Measurements from ENCODE around the gene PRKN. TPM values are rescaled to one million over a fixed set of nuclear protein-coding genes. Genes with fewer than 3 reads are reported as not detected.

Gene PRKN
- total and polyA plus RNA-seq, 2 donors (not counting 3 experiments of a cell fraction or from before 2014, with no cell fraction given) = 0.06 TPM; not detected in 1

DNA sequence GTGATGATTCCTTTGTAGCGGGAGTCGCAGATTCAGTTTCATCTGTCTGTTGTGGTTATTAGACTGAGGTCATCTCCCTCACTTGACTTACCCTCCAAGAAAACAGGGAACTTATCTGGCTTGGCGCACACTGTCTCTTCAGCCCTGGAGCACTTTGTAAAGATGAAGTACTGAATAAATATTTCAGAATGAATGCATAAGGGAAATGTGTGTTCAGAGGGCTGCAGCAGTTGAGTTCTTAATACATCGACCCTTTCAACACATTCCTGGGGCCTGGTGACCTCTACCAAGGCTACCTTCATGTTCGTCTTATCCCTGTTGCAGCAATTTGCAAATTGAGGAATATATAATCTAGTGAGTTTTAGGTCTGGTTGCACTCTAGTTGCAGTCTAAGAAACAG, 801.2 kb downstream of the PRKN start:
- FAIRE-seq (no peak), DNase-seq (ENCODE audit: low read depth, low spot score) (no peak)
- ChIA-PET CTCF (no interaction called here), POLR2A (no interaction called here)
- intact Hi-C loops (cut with micrococcal nuclease) = no loop called here
- H3K9me3 ChIP-seq (replicated peaks; ENCODE audit: control insufficient read depth, insufficient read depth, low read length) = no peaks in the 10 kb centered on the region
- no peak overlapping the region for H3K4me2 ChIP-seq (ENCODE audit: insufficient read depth, low read length)
- H4K20me1 ChIP-seq (replicated peaks; ENCODE audit: control insufficient read depth, extremely low read depth, insufficient read depth, low read length) = no peaks in the 10 kb centered on the region
- no peaks in the 10 kb centered on the region for H3K27me3 ChIP-seq (ENCODE audit: control insufficient read depth in 2 of 2, insufficient read depth in 2 of 2, low read length in 2 of 2)
- BruUV-seq (replicated peaks) = no TSS peak
- H3K9ac ChIP-seq (replicated peaks; ENCODE audit: extremely low read depth, insufficient read depth, low read length) = no peak overlapping the region
- no peaks in the 10 kb centered on the region for H3K79me2 ChIP-seq (ENCODE audit: control insufficient read depth, insufficient read depth, low read length)
- H3K4me1 ChIP-seq (ENCODE audit: control insufficient read depth, extremely low read depth, insufficient read depth, low read length) = peaks cover 12% of the 10 kb centered on the region
- dilution Hi-C loops (cut with MboI; ENCODE audit: extremely low pct_ligation_motif_present, low sequenced_read_pairs) = no loop called here
- TF ChIP-seq EZH2 (IDR thresholded peaks at IDR 0.05; ENCODE audit: borderline replicate concordance, low read depth, low read length, severe bottlenecking) (no peak), MAX (IDR thresholded peaks at IDR 0.05; ENCODE audit: insufficient read depth, insufficient read length) (no peak), FOS (IDR thresholded peaks at IDR 0.05; ENCODE audit: borderline replicate concordance, insufficient read depth, low read length) (no peak), POLR2A (IDR thresholded peaks at IDR 0.05; ENCODE audit: low read depth, low read length) (no peak), POLR2AphosphoS5 (IDR thresholded peaks at IDR 0.05; ENCODE audit: insufficient read depth, low read depth, low read length) (no peak), CTCF (IDR thresholded peaks at IDR 0.05; ENCODE audit: extremely low read depth in 1 of 2, insufficient read depth in 1 of 2, low read depth in 1 of 2, low read length in 2 of 2) (no peak)
- H3K4me3 ChIP-seq (replicated peaks in 1 of 3; ENCODE audit: insufficient read depth in 1 of 3, low read depth in 1 of 3, low read length in 3 of 3) = no peak overlapping the region
- H3K27ac ChIP-seq (ENCODE audit: insufficient read depth, low read depth, low read length) = no peak overlapping the region
- no peaks in the 10 kb centered on the region for H3K36me3 ChIP-seq (ENCODE audit: control insufficient read depth in 2 of 2, extremely low read depth in 1 of 2, insufficient read depth in 2 of 2, low read length in 2 of 2)
- H3K9me1 ChIP-seq (replicated peaks; ENCODE audit: control insufficient read depth, extremely low read depth, insufficient read depth, low read length) = no peaks in the 10 kb centered on the region
- H2AFZ ChIP-seq (ENCODE audit: low read depth, low read length) = no peak overlapping the region

Data from endothelial cell of umbilical vein (primary cell).